GM12878 (cell line): ENCODE data around the gene UTS2R. TPM values are rescaled to one million over a fixed set of nuclear protein-coding genes. Genes with fewer than 3 reads are reported as not detected.

Source experiments
- ATAC-seq: fragments of 200-7000 bp; cut with Tn5 transposase; 3 replicates; pipeline ENCODE4 v1.9.1; 2020; ENCODE audit warnings: mild to moderate bottlenecking, moderate library complexity
- Bru-seq: library from RNA; stranded (reverse); fragments of 400-500 nt; gene quantifications from one replicate; lab custom pipeline; 2021; lab: Mats Ljungman, UMichigan
- BruChase-seq, 2 experiments: library from RNA; stranded (reverse); fragments of 400-500 nt; gene quantifications; one replicate each; lab custom pipeline; 2021; lab: Mats Ljungman, UMichigan
- BruUV-seq: library from RNA; stranded (reverse); fragments of 400-500 nt; replicated peaks from 2 replicates; lab custom pipeline; 2021; lab: Mats Ljungman, UMichigan
- CTCF ChIA-PET: fragments of 300-600 bp; sonication (Branson Sonifier 250); formaldehyde crosslinking; extraction: SDS; loops from one replicate; lab custom pipeline; 2021; ENCODE audit warnings: inconsistent platforms; lab: Yijun Ruan, JAX
- POLR2A ChIA-PET: fragments of 350-600 bp; formaldehyde crosslinking; extraction: SDS; loops from one replicate; lab custom pipeline; 2021; ENCODE audit warnings: inconsistent platforms; lab: Charles Lee
- RAD21 ChIA-PET: fragments of 300-600 bp; sonication (Branson Sonifier 250); formaldehyde crosslinking; loops from one replicate; lab custom pipeline; 2023; ENCODE audit warnings: antibody characterized with exemption; ENCODE audit not compliant: unreplicated experiment; lab: Charles Lee
- SMC1A ChIA-PET: fragments of 300-600 bp; sonication (Branson Sonifier 250); formaldehyde crosslinking; loops from one replicate; lab custom pipeline; 2023; ENCODE audit not compliant: unreplicated experiment, uncharacterized antibody; lab: Charles Lee
- DNase-seq: peaks from one replicate; pipeline ENCODE4 v3.0.0-alpha.2; 2011; ENCODE audit warnings: low read depth, low spot score
- FAIRE-seq: peaks from 3 replicates; lab custom pipeline; 2011; peaks lifted over from hg19 to GRCh38; lab: Jason Lieb, UNC
- H2AFZ ChIP-seq: 2 replicates; pipeline ENCODE4 v1.6.0; 2011; ENCODE audit warnings: low read depth, low read length, control low read depth; ENCODE audit not compliant: control insufficient read depth
- H3K27ac ChIP-seq: 2 replicates; pipeline ENCODE4 v1.5.1; 2011; ENCODE audit warnings: control low read depth; ENCODE audit not compliant: control insufficient read depth, insufficient read depth
- H3K27me3 ChIP-seq, 2 experiments: replicated peaks in 1 of 2; 2 replicates each; pipeline versions ENCODE4 v1.6.0 to v1.6.1; 2011; ENCODE audit warnings: low read length in 1 of 2; ENCODE audit not compliant: control insufficient read depth in 2 of 2, insufficient read depth in 2 of 2
- H3K36me3 ChIP-seq, 2 experiments: 2 replicates each; pipeline ENCODE4 v1.5.1; 2011; ENCODE audit warnings: low read length in 1 of 2; ENCODE audit not compliant: control insufficient read depth in 2 of 2, insufficient read depth in 2 of 2
- H3K4me1 ChIP-seq: 2 replicates; pipeline ENCODE4 v1.6.1; 2011; ENCODE audit warnings: mild to moderate bottlenecking, low read length, moderate library complexity, mixed read lengths; ENCODE audit not compliant: control insufficient read depth, insufficient read depth
- H3K4me2 ChIP-seq: 2 replicates; pipeline ENCODE4 v1.6.0; 2011; ENCODE audit warnings: control low read depth; ENCODE audit not compliant: control insufficient read depth, insufficient read depth
- H3K4me3 ChIP-seq: fragments of 200-600 bp; sonication (generic); 2 replicates; pipeline ENCODE4 v1.5.1; 2016
- H3K79me2 ChIP-seq: 2 replicates; pipeline ENCODE4 v1.6.0; 2011; ENCODE audit warnings: low read length; ENCODE audit not compliant: control insufficient read depth, insufficient read depth
- H3K9ac ChIP-seq: 2 replicates; pipeline ENCODE4 v1.8.0; 2011; ENCODE audit warnings: low read length, control low read depth, mixed read lengths; ENCODE audit not compliant: control insufficient read depth, insufficient read depth
- H3K9me3 ChIP-seq: replicated peaks from 3 replicates; pipeline ENCODE4 v1.5.1; 2011; ENCODE audit warnings: mild to moderate bottlenecking, low read length; ENCODE audit not compliant: control insufficient read depth, insufficient read depth
- H4K20me1 ChIP-seq: 2 replicates; pipeline ENCODE4 v1.6.0; 2011; ENCODE audit not compliant: control insufficient read depth, insufficient read depth
- BCL3 ChIP-seq: IDR thresholded peaks from 2 replicates; pipeline ENCODE4 v1.6.1; 2011; ENCODE audit warnings: borderline replicate concordance, low read depth, mild to moderate bottlenecking, moderate library complexity, low read length; ENCODE audit not compliant: insufficient read depth, poor library complexity, severe bottlenecking
- CEBPB ChIP-seq, 2 experiments: fragments of 150-350 bp in 1 of 2; IDR thresholded peaks; 2 replicates each; pipeline ENCODE4 v1.6.1; 2012 to 2014; ENCODE audit warnings: low read depth in 2 of 2, low read length in 2 of 2, borderline replicate concordance in 1 of 2, inconsistent platforms in 1 of 2
- JUND ChIP-seq: IDR thresholded peaks from 2 replicates; pipeline ENCODE4 v1.6.1; 2012; ENCODE audit warnings: low read depth, mild to moderate bottlenecking, low read length, improper control_type of control experiment, moderate library complexity
- KDM1A ChIP-seq: fragments of 200-600 bp; sonication (generic); IDR thresholded peaks from 2 replicates; pipeline ENCODE4 v1.6.1; 2016; ENCODE audit warnings: borderline replicate concordance
- RELA ChIP-seq: fragments of 450-650 bp; IDR thresholded peaks from 2 replicates; pipeline ENCODE4 v1.8.0; 2014; ENCODE audit warnings: borderline replicate concordance; ENCODE audit not compliant: partially characterized antibody
- SIX5 ChIP-seq: IDR thresholded peaks from 2 replicates; pipeline ENCODE4 v1.6.1; 2011; ENCODE audit warnings: mild to moderate bottlenecking, low read depth, low read length, moderate library complexity; ENCODE audit not compliant: severe bottlenecking
- SP1 ChIP-seq: IDR thresholded peaks from one replicate; pipeline ENCODE4 v1.6.1; 2011; ENCODE audit warnings: low read depth, low read length
- SREBF1 ChIP-seq: IDR thresholded peaks from 2 replicates; pipeline ENCODE4 v1.6.1; 2012; ENCODE audit warnings: mild to moderate bottlenecking, low read length
- STAT1 ChIP-seq: fragments of 450-650 bp; conservative IDR thresholded peaks from 2 replicates; pipeline ENCODE4 v1.6.1; 2014; ENCODE audit warnings: antibody characterized with exemption, mild to moderate bottlenecking
- TCF12 ChIP-seq: IDR thresholded peaks from 2 replicates; pipeline ENCODE4 v1.6.1; 2011; ENCODE audit warnings: low read depth, mild to moderate bottlenecking, low read length
- TCF3 ChIP-seq: IDR thresholded peaks from 2 replicates; pipeline ENCODE4 v1.6.1; 2012; ENCODE audit warnings: low read depth, mild to moderate bottlenecking, low read length, borderline replicate concordance; ENCODE audit not compliant: insufficient read depth
- ZBTB4 ChIP-seq: fragments of 450-650 bp; formaldehyde crosslinking; IDR thresholded peaks from 2 replicates; pipeline ENCODE4 v1.4.0; 2022; ENCODE audit warnings: mild to moderate bottlenecking, moderate library complexity
- ZNF207 ChIP-seq: fragments of 450-650 bp; IDR thresholded peaks from 2 replicates; pipeline ENCODE4 v1.6.1; 2014; ENCODE audit warnings: antibody characterized with exemption, mild to moderate bottlenecking, borderline replicate concordance
- ZNF384 ChIP-seq: IDR thresholded peaks from 2 replicates; pipeline ENCODE4 v1.6.1; 2012; ENCODE audit warnings: low read depth, mild to moderate bottlenecking, low read length, improper control_type of control experiment, borderline replicate concordance
- WGBS: methylation state at CpG from one replicate; pipeline ENCODE4 v1.1.6; 2016; ENCODE audit warnings: low lambda C conversion rate; ENCODE audit not compliant: insufficient replicate concordance, insufficient coverage; ENCODE audit errors: missing lambda C conversion rate; 5-methylcytosine and 5-hydroxymethylcytosine counted together
- in situ Hi-C: fragments of 300-500 bp; cut with MboI; formaldehyde crosslinking; loops from 9 replicates; pipeline ENCODE4 v1.14.3; 2018; ENCODE audit warnings: mixed read lengths
- intact Hi-C: fragments of 100-400 bp; cut with micrococcal nuclease; formaldehyde crosslinking; loops from one replicate; pipeline ENCODE4 v1.14.2; 2022; ENCODE audit not compliant: unreplicated experiment
- long read RNA-seq, 2 experiments: library from polyadenylated mRNA; unstranded; transcript quantifications; one replicate each; pipeline ENCODE4 v2.0.0, GENCODE V29; 2019 to 2020
- polyA minus RNA-seq, 3 experiments: library from RNA; depleted of rRNA, polyadenylated mRNA; stranded (reverse); fragments of >200 nt; gene quantifications; 2 replicates each; pipeline ENCODE4 v1.2.3, GENCODE V29; 2011
- polyA plus RNA-seq, 11 experiments: library from polyadenylated mRNA; depleted of rRNA in 4 of 11; unstranded in 6 of 11; stranded (reverse) in 5 of 11; fragments of >200 nt; fragmentation: Nextera tagmentation in 4 of 11; fragmentation: Illumina TruSeq in 1 of 11; extraction: Ambion mirVana in 4 of 11; extraction: Trizol in 1 of 11; gene quantifications; 1 replicate in 1 of 11; 2 replicates in 10 of 11; pipeline versions ENCODE4 v1.2.1 to v1.2.3, GENCODE V29; 2011 to 2016; ENCODE audit warnings: inconsistent platforms in 2 of 11, missing spikeins in 2 of 11, low read depth in 1 of 11
- total RNA-seq, 4 experiments: library from RNA; depleted of rRNA in 3 of 4; stranded (reverse); fragments of >200 nt in 3 of 4; fragmentation: Illumina TruSeq in 1 of 4; extraction: Trizol in 1 of 4; gene quantifications; 2 replicates each; pipeline versions ENCODE4 v1.2.1 to v1.2.3, GENCODE V29; 2013 to 2021

Gene UTS2R
- 0.40 and 0.49 TPM in 2 replicates for total RNA-seq (2013; cell fraction: nucleolus; rRNA removed)
- 0.11 TPM in 1 of 2 replicates, not detected in the other for total RNA-seq (2014; rRNA removed)
- not detected in 2 replicates for total RNA-seq (2014; rRNA removed; fragmentation: Illumina TruSeq; extraction: Trizol)
- total RNA-seq (2021), result 0.36 and 1.1 TPM in 2 replicates
- not detected for polyA plus RNA-seq (2011; ENCODE audit: low read depth)
- 0.04 TPM in 1 of 2 replicates, not detected in the other for polyA plus RNA-seq (2011; rRNA removed)
- polyA plus RNA-seq (2011; cell fraction: cytosol; rRNA removed), result 0.07 TPM in 1 of 2 replicates, not detected in the other
- polyA plus RNA-seq (2011; cell fraction: nucleus; rRNA removed), result 0.58 and 0.82 TPM in 2 replicates
- 0.34 and 0.36 TPM in 2 replicates for polyA plus RNA-seq (2012)
- polyA plus RNA-seq (2014; fragmentation: Illumina TruSeq; extraction: Trizol), result not detected in 2 replicates
- polyA plus RNA-seq (2014; fragmentation: Nextera tagmentation; extraction: Ambion mirVana), result not detected
- 0.12 and 0.30 TPM in 2 replicates for polyA plus RNA-seq (2014; rRNA removed)
- polyA plus RNA-seq (2016; fragmentation: Nextera tagmentation; extraction: Ambion mirVana), result not detected
- polyA minus RNA-seq (2011; rRNA and poly(A)+ RNA removed), result 0.22 and 0.36 TPM in 2 replicates
- polyA minus RNA-seq (2011; cell fraction: cytosol; rRNA and poly(A)+ RNA removed), result not detected in 2 replicates
- not detected in 2 replicates for polyA minus RNA-seq (2011; cell fraction: nucleus; rRNA and poly(A)+ RNA removed)
- Bru-seq, nascent RNA, result percentile 23 among the genes with signal in this experiment
- BruChase-seq, experiment 1, labeled RNA remaining after a 6-hour chase, result percentile 24 among the genes with signal in this experiment
- BruChase-seq, experiment 2, labeled RNA remaining after a 2-hour chase, result percentile 22 among the genes with signal in this experiment
- long read RNA-seq, experiment 1, result 0 reads
- long read RNA-seq, experiment 2, result 0 reads

DNA sequence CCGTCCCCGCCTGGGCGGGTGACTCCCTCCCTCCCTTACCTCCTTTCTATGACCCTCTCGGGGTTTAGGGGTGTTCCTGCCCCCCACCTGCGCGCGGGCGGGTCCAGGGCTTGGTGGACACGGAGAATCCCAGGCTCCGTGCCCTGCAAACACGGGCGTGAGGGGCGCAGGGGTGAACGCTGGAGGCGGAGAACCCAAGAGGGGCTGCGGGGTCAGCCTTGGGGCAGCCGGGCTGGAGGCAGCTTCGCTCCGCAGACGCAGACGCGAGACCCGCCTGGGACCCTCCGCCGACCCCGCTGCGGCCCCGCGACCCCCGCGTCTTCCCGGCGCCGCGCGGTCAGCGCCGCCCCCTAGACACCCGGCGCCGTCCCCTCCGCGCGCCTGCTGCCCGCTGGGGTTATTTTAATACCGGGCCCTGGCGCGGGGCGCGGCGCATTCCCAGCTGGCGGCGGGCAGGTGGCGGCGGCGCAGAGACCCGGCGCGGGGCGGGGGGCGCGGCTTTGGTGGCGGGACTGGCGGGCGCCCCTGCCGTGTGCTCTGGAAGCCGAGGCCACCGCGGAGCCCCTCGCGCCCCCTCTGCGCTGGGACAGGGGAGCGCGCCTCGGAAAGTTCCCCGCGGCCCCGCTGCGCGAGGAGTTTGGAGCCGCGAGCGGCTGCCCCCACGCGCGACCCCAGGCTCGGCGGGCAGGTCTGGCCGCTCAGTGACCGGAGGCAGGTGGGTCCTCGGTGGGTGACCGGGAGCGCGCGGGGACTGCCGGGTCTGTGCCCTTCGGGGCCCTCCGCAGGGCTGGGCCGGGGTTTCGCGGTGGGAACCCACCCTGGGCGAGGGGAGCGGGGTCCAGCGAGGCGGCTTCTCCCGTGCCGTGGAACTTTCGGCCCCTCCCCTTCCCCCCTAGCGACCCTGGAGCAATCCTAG lies at the start of gene UTS2R:
Gene UTS2R (plus strand): TSS at position 433 of the 916 bp plus-strand sequence. CDS start 2,560 bp downstream, outside the sequence.
- CTCF ChIA-PET, result interaction anchor here (0.6 to 2.5 kb wide), 3 partner anchors 13 to 80 kb away, joined by 3 to 8 read pairs (median 5); no protein-coding TSS in a partner anchor
- Histone ChIP-seq H4K20me1 (no peaks in the 10 kb centered on the region), H3K4me2 (peak within 1 kb of the TSS; percentile 12), H3K4me3 (peak within 1 kb of the TSS; percentile 36; the same call in 1 of the 2 replicates), H3K36me3 (no peaks in the 10 kb centered on the region), H3K27ac (no peak within 1 kb of the TSS), H3K4me1 (peaks cover 12% of the 10 kb centered on the region), H3K9ac (0 out of 2 replicates have a peak within 1 kb of the TSS, but pooled peaks have one; percentile 1), H2AFZ (no peak within 1 kb of the TSS), H3K9me3 (no peaks in the 10 kb centered on the region), H3K79me2 (no peaks in the 10 kb centered on the region), H3K27me3 (peaks cover 0 to 4% of the 10 kb centered on the region in 2 experiments; a peak in 2 of 4 replicates)
- no peak for DNase-seq
- no TSS peak for BruUV-seq
- RAD21 ChIA-PET, result no interaction called here
- ATAC-seq, result no peak
- no peak for FAIRE-seq
- POLR2A ChIA-PET, result interaction anchor here (1.3 kb wide), 1 partner anchor 30 kb away, joined by 3 read pairs; no protein-coding TSS in a partner anchor
- intact Hi-C loops (no loop called here), in situ Hi-C loops (no loop called here)
- SMC1A ChIA-PET, result interaction anchor here (1.2 kb wide), 1 partner anchor 29 kb away, joined by 3 read pairs; no protein-coding TSS in a partner anchor
- WGBS, result 22% methylated on average over 46 of the region's 109 CpGs
- TF ChIP-seq ZNF384 (no peak), CEBPB (IDR thresholded peaks at IDR 0.05; ENCODE audit: borderline replicate concordance in 1 of 2, low read depth in 2 of 2, low read length in 2 of 2) (no peak), SP1 (no peak), BCL3 (no peak), JUND (no peak), SREBF1 (no peak), KDM1A (no peak), ZNF207 (no peak), STAT1 (no peak), TCF12 (no peak), TCF3 (no peak), SIX5 (no peak), ZBTB4 (CRISPR knock-in tag) (no peak), RELA (no peak)
